Progenitor cell of endocrine pancreas (in vitro differentiated cells): ENCODE results near the gene SCCPDH. TPM values are rescaled to one million over a fixed set of nuclear protein-coding genes. Genes with fewer than 3 reads are reported as not detected.

Source experiments
- DNase-seq: peaks from one replicate; pipeline ENCODE4 v3.0.0; 2021; ENCODE audit warnings: low spot score; ENCODE audit not compliant: unreplicated experiment
- H3K27ac Mint-ChIP-seq: 2 replicates; pipeline ENCODE4 v1.8.0; 2021; ENCODE audit warnings: mild to moderate bottlenecking, moderate library complexity, mixed read lengths
- H3K27me3 Mint-ChIP-seq: 2 replicates; pipeline ENCODE4 v1.8.0; 2021; ENCODE audit warnings: mixed read lengths
- H3K36me3 Mint-ChIP-seq: 2 replicates; pipeline ENCODE4 v1.8.0; 2022; ENCODE audit warnings: mixed read lengths; ENCODE audit not compliant: insufficient read depth
- H3K4me1 Mint-ChIP-seq: 2 replicates; pipeline ENCODE4 v1.8.0; 2021; ENCODE audit warnings: low read depth, mixed read lengths
- H3K4me3 Mint-ChIP-seq: 2 replicates; pipeline ENCODE4 v1.8.0; 2021; ENCODE audit warnings: low read depth, mild to moderate bottlenecking, moderate library complexity, mixed read lengths
- H3K9me3 Mint-ChIP-seq: 2 replicates; pipeline ENCODE4 v1.8.0; 2021; ENCODE audit warnings: low read depth, mixed read lengths
- total RNA-seq: library from RNA; stranded (reverse); gene quantifications from 2 replicates; pipeline ENCODE4 v1.2.1, GENCODE V29; 2021
- TF ChIP-seq, protein P1 (sequence below): fragments of 200-600 bp; sonication (generic); IDR thresholded peaks from one replicate; pipeline ENCODE4 v1.5.0; 2021; ENCODE audit warnings: antibody characterized with exemption, mild to moderate bottlenecking; ENCODE audit not compliant: unreplicated experiment

Gene SCCPDH
- total RNA-seq, 1 donor from 2014 or later, result 43.3 TPM

DNA sequence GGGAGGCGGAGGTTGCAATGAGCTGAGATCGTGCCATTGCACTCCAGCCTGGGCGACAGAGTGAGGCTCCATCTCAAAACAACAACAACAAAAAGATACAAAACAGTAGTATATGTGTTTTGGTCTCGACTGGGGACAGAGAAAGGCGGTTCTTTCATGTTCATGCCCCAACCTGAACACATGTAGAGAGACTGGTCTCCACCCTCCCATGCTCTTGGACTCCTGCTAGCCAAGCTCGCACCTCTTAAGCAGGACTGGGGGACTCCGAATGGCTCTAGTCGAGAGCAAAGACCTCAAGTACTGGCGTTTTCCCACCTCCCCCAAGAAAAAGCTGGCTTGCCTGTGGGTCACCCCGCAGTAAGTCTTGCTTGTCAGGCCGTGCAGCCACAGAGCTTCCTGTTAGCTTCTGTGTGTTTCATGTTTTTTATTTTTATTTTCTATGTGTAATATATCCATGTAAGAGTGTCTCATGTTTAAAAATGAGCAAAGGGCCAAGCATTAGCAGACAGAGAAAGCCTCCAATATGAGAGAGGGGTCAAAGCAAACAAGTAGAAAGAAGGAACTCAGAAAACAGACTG, 91.6 kb downstream of the SCCPDH start:
- peaks cover 3% of the 10 kb centered on the region for H3K27me3 Mint-ChIP-seq
- H3K9me3 Mint-ChIP-seq, result no peaks in the 10 kb centered on the region
- H3K27ac Mint-ChIP-seq, result no peak overlapping the region
- TF ChIP-seq, protein P1, sequence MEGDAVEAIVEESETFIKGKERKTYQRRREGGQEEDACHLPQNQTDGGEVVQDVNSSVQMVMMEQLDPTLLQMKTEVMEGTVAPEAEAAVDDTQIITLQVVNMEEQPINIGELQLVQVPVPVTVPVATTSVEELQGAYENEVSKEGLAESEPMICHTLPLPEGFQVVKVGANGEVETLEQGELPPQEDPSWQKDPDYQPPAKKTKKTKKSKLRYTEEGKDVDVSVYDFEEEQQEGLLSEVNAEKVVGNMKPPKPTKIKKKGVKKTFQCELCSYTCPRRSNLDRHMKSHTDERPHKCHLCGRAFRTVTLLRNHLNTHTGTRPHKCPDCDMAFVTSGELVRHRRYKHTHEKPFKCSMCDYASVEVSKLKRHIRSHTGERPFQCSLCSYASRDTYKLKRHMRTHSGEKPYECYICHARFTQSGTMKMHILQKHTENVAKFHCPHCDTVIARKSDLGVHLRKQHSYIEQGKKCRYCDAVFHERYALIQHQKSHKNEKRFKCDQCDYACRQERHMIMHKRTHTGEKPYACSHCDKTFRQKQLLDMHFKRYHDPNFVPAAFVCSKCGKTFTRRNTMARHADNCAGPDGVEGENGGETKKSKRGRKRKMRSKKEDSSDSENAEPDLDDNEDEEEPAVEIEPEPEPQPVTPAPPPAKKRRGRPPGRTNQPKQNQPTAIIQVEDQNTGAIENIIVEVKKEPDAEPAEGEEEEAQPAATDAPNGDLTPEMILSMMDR, result no peak
- DNase-seq, result no peak
- H3K4me1 Mint-ChIP-seq, result peaks cover 2% of the 10 kb centered on the region
- H3K4me3 Mint-ChIP-seq, result no peak overlapping the region
- H3K36me3 Mint-ChIP-seq, result no peaks in the 10 kb centered on the region

Other genes starting within 250 kb of the SCCPDH start
- gene SMYD3, start 217.1 kb upstream of the SCCPDH start, total RNA-seq, result 31.9 and 36.5 TPM in 2 replicates
- gene TFB2M, start 158.1 kb upstream of the SCCPDH start, total RNA-seq, result 11.6 and 12.4 TPM in 2 replicates
- 25.4 and 28.3 TPM in 2 replicates for gene CNST, start 158.0 kb upstream of the SCCPDH start, total RNA-seq
- 38.2 and 42.8 TPM in 2 replicates for gene AHCTF1, start 207.5 kb downstream of the SCCPDH start, total RNA-seq